Mammary epithelial cell (primary cell): ENCODE data around the gene EYS.

Experiments
- CTCF ChIP-seq, 2 donors: IDR thresholded peaks in 1 of 2; conservative IDR thresholded peaks in 1 of 2; 2 replicates each; pipeline ENCODE4 v1.5.1; 2011 to 2012; ENCODE audit warnings: inconsistent platforms in 2 of 2, low read length in 2 of 2, mild to moderate bottlenecking in 2 of 2, control low read depth in 1 of 2, low read depth in 1 of 2; ENCODE audit not compliant: insufficient read depth in 1 of 2; ENCODE audit errors: extremely low read depth in 1 of 2
- EZH2 ChIP-seq: IDR thresholded peaks from 2 replicates; pipeline ENCODE4 v1.6.1; 2012; ENCODE audit warnings: low read length, inconsistent platforms, borderline replicate concordance

- TF ChIP-seq CTCF (conservative IDR thresholded peaks at IDR 0.05 in 1 of 2, IDR thresholded peaks at IDR 0.05 in 1 of 2; ENCODE audit: extremely low read depth in 1 of 2, insufficient read depth in 1 of 2, low read depth in 1 of 2, low read length in 2 of 2) (no peak), EZH2 (no peak)
These were observed 1450.5 kb downstream of the EYS start for GRCh38 chr6:64256483-64256882.
